HG02763 (cell line): Measurements from ENCODE around the gene JOSD1.

Experiments used
- ATAC-seq: cut with Tn5 transposase; IDR thresholded peaks from one replicate; pipeline ENCODE4 v1.9.1; 2021; ENCODE audit warnings: mild to moderate bottlenecking, moderate library complexity; ENCODE audit not compliant: unreplicated experiment

The JOSD1 gene

GRCh38 chr22:38715176-38715764 is 14.5 kb upstream of the JOSD1 start:
- ATAC-seq = no peak

- ATAC-seq = no peak
Observed at GRCh38 chr22:38713921-38714320, 13.2 kb upstream of the JOSD1 start.

DNA sequence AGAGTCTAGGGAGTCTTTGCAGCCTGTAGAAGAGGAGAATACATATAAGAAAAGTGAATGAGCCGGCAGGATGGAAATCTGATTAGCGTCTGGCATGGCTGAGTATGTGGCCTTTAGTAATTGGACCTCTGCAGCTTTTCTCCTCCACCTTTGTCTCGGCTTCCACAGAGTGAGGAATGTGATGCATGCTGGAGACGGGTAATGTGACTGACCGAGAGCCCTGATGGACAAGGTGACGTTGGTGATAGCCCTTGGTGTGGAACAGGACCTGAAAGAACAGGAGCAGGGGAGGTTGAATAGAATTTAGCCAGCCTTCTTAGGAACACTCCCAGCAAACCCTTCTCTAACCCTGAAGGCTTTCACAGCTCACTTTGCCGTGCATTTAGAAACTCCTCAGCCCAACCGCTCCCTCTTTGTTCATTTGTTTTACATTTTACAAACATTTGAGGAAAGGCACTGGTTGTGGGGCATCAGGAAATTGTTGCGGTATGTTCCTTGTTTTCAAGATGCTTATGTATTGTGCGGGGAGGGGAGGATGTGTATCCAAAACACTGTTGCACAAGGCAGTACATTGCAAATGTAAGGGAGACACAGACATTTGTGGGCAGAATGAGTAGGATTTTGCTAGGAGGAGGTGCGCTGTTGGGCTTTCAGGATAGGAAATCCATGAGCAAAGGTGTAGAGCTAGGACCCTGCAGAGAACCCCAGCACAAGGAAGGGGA is 11.9 kb upstream of the JOSD1 start:
- ATAC-seq = no peak

GRCh38 chr22:38710866-38711265 is 10.1 kb upstream of the JOSD1 start:
- no peak for ATAC-seq

- no peak for ATAC-seq
Observed at GRCh38 chr22:38710351-38710750, 9.6 kb upstream of the JOSD1 start.

DNA sequence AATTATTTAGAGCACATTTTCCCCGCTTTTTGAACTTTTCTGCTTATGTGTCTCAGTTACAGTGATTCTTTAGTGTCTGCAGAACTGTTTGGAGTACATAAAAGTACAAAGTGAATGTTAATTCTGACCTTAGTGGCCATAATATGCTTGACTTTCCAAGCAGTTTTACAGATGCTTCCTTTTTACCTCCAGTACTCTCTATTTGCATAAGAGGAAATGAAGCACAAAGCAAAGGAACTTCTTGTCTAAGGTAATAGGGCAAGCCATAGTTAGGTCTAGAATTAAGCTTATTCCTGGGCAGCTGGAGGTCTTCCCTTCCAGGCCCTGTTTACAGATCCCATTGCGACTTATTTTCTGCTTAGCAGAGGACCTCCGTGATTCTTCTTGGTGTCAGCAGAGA is 8.6 kb upstream of the JOSD1 start:
- ATAC-seq = no peak

DNA sequence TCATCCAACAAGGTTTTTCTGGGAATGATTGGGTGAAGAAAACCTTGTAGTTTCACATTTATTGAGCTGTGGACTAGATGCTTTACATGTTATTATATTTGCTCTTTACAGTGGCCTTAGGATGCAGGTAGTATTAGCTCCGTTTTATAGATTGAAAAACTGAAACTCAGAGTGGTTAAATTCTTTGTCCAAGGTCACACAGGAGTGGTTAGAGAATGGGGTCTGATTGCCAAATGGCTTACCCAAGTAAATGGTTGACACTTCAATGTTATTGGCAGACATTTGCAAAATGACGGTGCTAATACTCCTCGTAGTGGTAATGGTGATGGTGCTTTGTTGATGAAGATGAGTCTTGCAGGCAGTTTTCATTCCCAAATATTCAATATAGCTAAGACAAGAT is 7.2 kb upstream of the JOSD1 start:
- no peak for ATAC-seq

- ATAC-seq = no peak
Observed at GRCh38 chr22:38707346-38707745, 6.6 kb upstream of the JOSD1 start.

GRCh38 chr22:38706901-38707195 is 6.1 kb upstream of the JOSD1 start:
- ATAC-seq = no peak

DNA sequence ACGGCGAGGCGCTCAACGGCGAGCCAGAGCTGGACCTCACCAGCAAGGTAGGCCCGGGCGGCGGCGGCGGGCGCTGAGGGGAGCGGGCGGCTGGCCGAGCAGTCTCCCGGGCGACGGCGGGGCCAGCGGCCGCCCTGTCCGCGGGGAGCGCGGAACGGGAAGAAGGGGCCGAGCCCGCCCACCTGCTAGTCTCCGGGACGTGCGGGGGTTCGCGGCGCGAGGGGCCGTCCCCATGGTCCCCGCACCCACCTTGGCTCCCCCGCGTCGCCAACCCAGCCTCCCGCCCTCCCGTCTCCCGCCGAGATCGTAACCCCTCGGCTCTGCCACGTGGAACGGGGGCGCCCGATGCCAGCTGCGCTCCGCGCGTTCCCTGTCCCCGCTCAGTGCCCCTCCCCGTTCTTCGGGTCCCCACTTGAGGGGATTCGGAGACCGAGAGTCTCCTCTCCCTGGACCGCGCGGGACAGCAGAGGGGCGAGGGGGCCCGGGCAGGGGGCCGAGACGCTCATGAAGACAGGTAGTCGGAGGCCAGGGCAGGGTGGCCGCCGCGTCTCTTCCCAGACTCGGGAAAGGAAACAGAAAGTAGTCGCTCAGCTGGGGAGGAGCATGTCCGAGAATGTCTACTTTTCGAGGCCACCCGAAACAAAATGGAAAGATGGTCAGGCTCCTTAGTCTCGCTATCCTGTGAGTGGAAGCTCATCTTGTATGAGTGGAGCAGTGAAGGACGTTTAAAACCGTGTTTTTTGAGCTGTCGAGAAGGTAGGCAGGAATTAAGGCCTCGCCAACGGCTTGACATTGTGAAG is 5.6 kb upstream of the JOSD1 start:
- peak; percentile 2 for ATAC-seq

- peak; percentile 71 for ATAC-seq
Observed at GRCh38 chr22:38705235-38706100, 4.7 kb upstream of the JOSD1 start, which contains the start of gene GTPBP1. Gene GTPBP1, plus strand, starts transcription at chr22:38705944. Its CDS starts 12 bp downstream, at chr22:38705956.

- ATAC-seq = no peak
Observed at GRCh38 chr22:38704654-38705234, 4.0 kb upstream of the JOSD1 start.

DNA sequence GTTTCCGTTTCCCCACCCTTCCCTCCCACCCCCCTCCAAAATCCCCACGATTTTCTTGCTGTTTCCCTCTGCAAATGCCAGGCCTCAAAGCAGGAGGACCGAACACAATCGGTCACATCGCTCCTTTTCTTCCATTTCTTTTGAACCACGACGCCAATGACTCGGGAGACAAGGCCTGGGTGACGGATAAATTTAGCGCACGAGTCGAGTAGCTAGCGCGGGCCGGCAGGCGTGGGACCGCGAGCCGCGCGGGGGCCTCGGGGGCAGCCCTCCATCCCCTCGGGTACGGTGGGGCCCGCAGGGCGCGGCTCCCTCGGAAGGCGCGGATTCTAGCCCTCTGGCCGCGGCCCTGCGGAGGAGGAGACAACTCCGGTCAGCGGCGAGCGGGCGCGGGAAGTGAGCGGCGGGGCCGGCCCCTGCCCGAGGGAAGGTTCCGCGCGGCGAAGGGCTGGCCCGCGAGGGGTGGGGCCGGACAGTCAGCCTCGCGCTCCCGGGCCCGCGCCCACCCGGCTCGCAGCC is 414 bp downstream of the JOSD1 start:
- no peak for ATAC-seq

- ATAC-seq = no peak
Observed at GRCh38 chr22:38699784-38700183, 959 bp downstream of the JOSD1 start.

DNA sequence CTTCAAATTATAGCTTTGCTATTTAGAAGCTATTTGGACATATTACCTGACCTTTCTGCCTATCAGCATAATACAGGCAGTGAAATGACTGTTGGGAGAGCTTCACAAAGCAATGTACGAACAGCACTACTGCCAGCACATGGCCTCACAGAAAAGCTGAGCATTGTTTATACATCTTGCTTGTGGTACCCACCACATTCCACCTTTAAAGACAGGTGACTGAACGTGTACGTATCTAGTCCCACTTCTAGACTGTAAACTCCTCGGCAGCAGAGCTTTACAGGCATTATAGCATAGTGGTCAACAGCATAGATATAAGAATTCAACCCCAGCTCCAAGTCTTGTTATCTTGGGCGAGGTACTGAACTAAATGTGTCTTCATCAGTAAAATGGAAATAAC is 1.6 kb downstream of the JOSD1 start:
- no peak for ATAC-seq

- ATAC-seq = no peak
Observed at GRCh38 chr22:38698407-38699094, 2.2 kb downstream of the JOSD1 start.

- ATAC-seq = no peak
Observed at GRCh38 chr22:38697425-38698089, 3.2 kb downstream of the JOSD1 start.

- no peak for ATAC-seq
Observed at GRCh38 chr22:38696606-38697424, 3.9 kb downstream of the JOSD1 start.

DNA sequence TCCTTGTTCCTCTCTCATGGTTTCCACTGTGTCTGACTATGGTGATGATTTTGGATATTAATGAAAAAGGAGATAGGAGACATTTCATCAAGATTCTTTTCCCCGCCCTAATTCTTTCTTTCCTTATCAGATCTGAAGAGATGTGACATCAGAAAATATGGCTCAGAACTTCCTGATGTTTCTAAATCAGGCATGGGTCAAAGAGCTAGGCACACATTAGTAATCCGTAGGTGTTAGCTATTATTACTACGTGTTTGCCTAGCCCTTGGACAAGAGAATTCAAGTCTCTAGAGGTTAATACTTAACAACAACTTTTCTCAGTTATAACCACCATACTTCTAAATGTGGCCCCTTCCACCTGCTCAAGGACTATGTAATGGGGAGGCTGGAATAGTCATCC is 5.8 kb downstream of the JOSD1 start:
- ATAC-seq = no peak
